GM21526 (cell line): ENCODE results near the gene TMEM131.

Experiments used
- ATAC-seq: cut with Tn5 transposase; IDR thresholded peaks from one replicate; pipeline ENCODE4 v1.9.1; 2021; ENCODE audit warnings: moderate library complexity; ENCODE audit not compliant: unreplicated experiment, low FRiP score

The TMEM131 gene

DNA sequence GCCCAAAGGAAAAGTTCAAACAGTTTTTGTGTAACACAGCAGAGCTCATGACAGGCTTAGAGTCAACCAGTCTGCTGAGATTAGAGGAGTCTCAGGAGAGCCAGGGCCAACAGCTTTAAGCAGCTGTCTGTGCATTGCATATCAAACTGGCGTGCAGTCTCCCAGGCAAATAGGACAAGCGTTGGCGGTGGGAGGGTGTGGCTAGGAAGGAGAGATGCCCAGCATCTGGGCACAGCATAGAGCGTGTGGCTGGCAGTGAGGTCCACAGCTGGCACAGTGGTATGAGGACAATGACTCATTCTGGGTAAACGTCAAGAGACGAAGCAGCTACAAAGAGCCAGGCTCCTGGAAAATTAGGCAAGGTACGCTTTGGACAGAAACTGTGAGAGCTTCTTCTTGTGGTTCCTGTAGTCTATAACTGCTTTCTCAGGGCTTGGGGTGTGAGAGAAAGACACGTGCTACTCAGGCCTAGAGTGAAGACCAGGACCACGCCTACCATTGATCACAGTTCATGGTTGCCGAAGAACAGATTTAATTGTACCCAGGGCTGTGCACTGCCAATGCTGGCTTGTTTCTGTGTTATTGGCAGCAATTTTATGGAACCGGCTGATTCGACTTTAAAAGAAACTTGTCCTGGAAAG is 267.5 kb downstream of the TMEM131 start:
- no peak for ATAC-seq

DNA sequence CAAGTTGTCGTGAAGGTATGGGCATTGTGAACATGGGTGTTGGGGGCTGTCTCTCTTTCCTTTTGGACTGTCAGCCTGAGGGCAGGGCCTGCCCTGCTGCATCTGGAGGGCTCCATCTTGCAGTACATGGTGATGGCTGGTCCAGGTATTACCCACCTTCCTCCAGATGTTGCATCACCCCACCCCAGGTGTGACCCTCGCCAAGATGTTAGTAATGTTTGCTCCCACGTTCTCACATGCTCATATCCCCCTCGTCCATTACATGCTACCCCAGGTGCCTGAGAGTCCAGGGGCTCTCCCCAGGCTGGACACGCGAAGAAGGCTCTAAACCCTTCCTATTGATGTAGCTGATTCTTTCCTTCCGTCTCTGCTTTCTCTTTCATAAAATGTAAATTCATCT is 268.5 kb downstream of the TMEM131 start:
- no peak for ATAC-seq

DNA sequence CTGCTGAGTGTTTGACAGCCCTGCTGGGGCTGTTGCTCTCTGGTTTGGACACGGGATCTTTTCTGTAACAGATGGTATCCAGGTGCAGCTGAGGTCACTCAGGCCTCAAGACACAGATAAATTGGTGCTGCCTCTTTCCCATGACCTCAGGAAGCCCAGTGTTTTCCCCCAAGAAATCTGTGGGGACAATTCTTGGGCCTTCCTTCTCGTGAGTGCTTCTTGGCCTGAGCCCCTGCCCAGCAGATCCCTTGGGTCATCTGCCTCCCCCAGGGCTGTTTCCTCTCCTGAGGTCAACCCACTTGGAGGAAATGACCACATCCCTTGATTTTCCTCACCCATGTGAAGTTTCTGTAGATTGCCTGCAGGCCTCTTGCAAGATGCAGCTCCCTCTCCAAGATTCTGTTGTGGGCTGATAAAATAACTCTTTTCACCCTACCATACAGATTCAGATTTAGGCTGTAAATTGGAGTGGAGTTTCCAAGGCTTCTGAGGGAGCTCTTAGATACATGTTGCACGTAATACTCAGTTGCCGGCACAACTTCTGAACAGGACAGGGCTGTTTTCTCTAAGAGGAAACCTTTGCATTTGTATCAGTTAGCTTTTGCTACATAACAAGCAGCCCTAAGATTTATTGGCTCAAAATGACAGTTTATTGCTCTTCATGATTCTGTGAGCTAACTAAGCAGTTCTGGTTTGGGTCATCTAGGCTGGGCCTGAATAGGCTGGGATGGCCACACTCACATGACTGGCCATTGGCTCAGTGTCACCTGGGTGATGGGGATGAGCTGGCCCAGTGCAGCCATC is 269.3 kb downstream of the TMEM131 start:
- ATAC-seq: no peak

DNA sequence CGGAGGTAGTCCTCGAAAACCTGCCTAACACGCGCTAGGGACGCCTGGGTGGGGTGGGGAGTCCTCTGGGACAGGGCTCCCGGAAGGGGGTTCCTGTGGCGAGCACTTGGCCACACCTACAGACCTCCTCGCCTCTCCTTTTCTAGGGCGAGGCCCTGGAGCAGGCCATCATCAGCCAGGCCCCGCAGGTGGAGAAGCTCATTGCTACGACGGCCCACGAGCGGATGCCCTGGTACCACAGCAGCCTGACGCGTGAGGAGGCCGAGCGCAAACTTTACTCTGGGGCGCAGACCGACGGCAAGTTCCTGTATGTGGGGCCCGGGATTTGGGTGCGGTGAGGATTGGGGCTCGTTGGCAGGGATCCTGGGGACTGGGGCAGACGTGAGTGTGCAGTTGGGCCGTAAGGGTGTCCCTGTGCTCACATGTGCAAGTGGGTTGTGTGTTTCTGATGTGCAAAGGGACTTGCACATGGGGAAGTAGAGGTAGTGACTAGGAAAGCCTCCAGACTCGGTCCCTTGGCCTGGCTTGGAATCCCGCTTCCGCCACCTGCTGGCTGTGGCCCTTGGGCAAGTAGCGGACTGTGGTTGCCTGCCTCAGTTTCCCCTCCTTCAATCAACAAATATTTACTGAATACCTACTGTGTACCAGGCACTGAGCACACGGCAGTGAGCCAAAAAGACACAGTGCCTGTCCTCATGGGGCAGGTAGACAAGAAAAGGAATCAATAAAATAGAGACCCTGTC is 270.6 kb downstream of the TMEM131 start:
- ATAC-seq: no peak

DNA sequence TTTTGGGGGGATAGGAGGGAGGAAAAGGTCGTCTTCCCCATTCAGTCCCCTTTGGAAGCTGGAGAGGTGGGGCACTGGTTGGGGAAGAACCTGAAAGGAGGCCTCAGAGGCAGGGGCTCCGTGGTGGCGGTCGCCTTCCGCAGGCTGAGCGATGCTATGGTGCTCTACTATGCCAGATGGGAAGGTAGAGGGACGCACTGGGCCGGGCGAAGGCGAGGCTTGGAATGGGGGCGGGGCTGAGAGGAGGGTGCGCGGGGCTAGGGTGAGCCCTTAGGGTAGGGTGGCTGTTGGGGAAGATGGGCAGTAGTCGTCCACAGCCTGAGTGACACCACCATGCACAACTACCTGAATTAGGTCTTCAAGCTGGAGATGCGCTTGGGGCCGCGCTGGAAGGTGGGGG is 271.2 kb downstream of the TMEM131 start:
- no peak for ATAC-seq

DNA sequence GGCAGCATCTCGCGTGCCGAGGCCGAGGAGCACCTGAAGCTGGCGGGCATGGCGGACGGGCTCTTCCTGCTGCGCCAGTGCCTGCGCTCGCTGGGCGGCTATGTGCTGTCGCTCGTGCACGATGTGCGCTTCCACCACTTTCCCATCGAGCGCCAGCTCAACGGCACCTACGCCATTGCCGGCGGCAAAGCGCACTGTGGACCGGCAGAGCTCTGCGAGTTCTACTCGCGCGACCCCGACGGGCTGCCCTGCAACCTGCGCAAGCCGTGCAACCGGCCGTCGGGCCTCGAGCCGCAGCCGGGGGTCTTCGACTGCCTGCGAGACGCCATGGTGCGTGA is 271.7 kb downstream of the TMEM131 start:
- ATAC-seq: no peak

DNA sequence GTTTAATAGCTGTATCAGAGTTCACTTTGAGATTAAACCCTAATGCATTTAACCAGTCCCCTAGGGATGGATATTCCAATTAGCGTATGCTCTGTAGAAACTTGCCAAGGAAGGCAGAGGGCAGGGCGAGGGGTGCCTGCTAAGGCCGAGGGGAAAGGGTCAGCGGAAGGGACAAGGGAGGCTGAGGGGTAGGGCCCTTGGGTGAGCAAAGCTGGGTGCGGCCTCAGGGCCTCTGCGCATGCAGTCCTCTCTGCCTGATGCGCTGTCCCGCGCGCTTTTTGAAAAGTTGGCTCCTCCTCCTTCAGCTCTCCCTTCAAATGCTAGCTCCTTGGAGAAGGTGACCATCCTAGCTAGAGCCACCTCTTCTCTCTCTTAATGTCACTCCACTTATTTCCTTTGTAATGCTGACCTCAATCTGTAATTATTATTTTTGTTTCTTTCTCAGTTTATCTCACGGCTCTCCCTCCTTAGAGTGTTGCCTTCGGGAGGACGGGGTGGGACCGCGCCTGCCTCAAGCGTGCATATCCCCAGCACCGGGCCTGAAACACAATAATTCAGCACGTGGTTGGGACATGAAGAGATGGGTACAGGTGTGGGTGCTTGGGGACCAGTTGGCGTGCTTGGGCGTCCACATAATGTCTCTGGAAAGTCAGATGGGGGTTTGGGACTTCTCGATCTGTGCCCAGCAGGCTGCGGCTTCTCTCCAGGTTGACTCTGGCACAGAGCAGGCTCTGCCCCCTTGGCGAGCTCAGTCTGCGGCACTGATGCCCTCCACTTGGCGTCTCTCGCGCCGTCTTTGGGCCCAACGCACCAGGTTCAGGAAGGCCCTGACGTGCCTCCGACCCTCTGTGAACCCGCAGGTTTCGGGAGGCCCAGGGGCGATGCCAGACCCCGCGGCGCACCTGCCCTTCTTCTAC is 272.3 kb downstream of the TMEM131 start:
- ATAC-seq: no peak

DNA sequence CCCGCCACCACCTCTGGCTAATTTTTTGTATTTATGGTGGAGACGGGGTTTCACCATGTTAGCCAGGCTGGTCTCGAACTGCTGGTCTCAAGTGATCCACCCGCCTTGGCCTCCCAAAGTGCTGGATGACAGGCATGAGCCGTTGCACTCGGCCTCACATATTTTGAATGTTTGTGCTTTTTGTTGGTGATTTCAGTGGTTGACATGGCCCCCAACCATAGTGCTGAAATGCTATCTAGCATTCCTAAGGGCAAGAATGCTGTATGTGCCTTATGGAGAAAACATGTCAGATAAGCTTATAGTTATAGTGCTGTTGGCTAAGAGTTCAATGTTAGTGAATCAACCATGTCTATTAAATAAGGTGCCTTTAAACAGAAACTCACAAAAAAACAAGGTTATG is 273.5 kb downstream of the TMEM131 start:
- no peak for ATAC-seq

DNA sequence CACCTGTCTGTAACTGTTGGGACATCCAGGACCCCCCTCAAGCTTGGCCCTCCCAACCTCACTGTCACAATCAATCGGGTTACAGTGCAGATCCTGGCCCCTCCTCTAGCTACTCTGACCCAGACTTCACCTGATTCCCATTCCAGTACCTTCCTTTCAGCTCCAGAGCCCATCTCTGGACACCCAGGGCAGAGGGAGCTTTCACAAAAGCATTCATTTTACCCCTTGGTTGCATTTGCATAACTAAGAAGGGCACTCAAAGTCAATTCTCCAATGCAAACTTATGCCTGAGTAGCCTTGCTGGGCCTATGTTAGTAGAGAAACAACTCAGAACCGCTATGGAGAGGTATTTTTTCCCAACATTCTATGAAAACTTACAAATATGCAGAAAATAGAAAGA is 275.0 kb downstream of the TMEM131 start:
- no peak for ATAC-seq

DNA sequence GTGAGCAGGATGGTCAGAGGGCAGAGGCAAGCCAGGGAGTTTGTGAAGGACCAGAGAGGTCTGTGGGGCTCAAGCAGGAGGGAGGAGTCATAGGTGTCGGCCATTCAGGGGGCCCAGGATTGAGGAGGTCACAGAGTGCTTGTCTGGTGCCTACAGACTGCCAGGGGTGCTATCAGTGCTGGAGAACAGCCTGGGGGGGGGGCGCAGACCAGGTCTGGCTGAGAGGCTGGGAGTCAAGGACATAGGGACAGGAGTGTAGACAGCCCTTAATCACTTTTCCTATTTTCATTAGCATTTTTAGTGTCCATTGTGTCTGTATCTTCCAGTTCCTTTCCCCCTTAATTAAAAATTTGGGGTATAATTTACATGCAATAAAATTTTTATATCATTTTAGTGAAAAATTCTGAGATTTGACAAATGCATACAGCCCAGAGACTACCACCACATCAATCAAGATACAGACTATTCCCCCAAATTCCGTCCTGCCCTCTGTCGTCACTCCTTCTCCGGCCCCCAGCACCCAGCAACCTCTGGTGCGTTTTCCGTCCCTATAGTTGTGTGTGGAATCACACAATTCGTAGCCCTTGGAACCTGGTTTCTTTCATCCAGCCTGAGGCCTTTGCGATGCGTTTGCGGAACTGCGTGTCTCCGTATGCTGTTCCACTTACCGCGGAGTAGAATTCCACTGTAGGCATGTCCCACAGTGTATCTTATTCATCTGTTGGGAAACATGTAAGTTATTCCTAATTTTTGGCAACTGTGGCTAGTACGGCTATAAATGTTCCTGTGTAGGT is 276.2 kb downstream of the TMEM131 start:
- no peak for ATAC-seq

DNA sequence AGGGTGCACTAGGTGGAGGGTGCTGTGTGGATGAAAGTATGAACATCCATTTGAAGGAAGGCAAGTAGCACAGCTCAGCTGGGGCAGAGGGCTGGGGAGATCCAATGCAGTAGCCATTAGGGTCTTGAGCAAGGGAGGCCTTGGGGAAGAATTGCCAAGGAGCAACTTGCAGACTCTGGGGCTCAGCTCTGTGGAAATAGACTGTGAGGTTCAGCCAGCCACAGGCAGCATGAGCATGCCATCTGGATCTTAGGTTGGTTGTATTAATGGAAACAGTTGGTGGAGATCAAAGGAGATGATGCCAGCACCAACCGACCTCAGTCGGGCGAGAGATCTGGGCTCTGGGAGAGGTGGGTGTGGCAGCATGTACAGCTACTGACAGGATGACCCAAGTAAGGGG is 276.8 kb downstream of the TMEM131 start:
- ATAC-seq: no peak

DNA sequence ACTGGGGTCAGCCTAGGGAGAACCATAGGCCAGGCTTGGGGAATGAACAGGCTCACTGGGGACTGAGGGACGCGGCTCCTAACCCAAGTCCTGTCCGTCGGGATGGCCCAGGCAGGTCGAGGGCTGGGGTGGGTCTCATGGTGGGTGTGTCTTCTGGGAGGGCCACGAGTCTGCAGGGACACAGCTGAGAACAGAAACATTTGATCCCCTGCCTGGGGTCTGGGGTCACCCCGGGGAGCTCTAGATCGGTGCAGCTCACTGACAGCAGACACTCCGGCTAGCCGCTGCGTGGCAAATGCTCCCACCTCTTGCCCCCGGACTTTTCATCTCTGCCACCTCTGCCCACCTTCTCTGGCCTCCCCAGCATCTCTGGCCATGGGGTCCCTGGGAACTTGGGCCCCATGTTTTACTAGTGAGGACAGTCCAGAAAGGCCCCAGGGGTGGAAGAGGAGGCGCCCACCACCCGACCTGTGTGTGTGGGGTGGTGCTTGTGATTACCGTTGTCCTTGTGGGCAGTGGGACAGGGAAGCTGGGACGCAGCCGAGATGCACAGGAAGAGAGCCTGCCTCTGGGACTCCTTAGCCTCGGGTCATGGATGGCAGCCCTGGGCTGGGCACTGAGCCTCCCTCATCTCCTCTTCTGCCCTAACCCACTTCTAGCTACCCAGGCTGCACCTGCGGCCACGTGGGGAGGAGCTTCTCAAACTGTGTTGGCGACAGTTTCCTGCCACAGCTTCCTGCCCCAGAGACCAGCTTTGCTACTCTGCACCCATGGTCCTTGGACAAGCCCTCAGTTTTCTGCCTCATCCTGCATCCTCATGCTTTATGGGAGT is 277.5 kb downstream of the TMEM131 start:
- no peak for ATAC-seq

DNA sequence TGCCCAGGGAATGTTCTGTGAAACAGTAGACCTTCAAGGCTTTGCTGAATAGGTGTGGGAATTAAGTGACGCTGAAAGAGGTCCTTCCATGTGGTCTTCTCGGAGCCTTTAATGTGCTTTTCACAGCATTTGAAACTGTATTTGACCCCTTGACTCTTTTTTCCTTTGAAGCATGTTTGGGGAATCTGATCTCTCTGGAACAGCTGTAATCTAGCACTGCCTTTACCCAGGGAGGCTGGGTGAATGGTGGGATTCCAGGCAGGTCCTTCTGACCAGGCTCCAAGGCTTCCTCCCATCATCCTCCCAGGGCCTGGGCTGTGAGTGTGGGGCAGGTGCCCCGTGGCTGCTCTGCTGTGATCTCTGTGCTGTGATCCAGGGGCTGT is 278.1 kb downstream of the TMEM131 start:
- ATAC-seq: no peak

DNA sequence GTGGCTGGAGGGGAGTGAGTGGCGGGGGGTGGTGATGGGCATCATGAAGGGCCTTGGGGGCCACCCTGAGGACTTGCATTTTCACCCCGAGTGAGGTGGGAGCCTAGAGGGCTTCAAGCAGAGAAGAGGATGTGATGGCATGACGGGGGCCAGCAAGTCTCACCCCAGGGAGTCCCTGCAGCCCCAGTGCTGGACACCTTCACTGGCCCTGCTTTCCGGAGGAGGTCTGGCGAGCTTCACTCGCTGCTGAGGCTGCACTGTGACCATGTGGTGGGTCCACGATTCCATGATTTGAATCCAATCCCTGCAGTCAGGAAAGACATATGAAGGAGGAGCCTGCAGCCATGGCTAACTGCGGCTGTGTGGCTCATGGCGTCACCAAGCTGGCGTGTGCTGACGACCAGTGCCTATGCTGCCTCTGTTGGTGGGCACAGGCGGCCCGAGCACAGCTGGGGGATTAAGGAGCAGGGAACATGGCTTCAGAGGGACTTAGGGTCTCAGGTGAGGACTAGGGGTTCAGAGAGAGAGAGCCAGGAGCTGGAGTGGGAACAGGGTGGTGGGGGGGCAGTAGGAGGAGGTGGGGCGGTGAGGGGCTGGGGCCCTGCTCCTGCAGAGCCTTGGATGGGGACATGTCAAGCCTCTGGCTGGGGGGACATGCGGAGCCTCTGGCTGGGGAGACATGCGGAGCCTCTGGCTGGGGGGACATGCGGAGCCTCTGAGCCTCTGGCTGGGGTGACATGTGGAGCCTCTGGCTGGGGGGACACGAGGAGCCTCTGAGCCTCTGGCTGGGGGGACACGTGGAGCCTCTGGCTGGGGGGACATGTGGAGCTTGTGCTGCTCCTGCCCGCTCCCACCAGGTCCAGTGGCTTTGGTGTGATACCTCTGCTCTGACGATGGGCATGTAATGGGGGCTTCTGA is 278.8 kb downstream of the TMEM131 start:
- ATAC-seq: no peak

DNA sequence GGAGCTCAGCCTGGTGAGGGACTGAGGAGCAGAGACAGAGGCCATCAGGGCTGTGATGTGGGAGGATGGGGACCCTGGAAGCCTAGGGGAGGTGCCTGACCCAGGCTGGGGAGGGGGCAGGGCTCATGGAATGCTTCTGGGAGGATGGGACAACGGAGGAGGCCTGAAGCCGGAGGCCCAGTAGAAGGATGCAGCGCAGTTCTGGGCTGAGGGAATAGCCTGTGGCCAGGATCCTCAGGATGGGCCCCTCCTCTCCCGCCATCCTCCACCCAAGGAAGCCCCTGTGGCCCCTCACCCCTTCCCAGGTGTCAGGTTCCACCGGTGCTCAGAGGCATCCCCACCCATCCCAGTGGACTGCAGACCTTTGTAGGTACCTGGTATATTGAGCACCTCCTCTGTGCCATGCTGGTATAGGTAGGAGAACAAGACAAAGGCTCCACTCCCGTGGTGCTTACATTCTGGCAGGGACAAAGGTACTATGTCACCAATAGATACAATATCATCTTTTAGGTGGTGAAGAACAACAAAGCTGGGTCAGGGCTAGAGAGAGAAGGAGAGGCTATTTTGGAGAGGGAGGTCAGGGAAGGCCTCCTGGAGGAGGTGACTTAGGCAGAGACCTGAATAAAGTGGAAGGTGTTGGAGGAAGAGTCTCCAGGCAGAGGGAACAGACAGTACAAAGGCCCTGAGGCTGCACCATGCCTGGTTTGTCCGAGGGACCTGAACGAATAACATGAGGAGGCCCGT is 279.6 kb downstream of the TMEM131 start:
- no peak for ATAC-seq

DNA sequence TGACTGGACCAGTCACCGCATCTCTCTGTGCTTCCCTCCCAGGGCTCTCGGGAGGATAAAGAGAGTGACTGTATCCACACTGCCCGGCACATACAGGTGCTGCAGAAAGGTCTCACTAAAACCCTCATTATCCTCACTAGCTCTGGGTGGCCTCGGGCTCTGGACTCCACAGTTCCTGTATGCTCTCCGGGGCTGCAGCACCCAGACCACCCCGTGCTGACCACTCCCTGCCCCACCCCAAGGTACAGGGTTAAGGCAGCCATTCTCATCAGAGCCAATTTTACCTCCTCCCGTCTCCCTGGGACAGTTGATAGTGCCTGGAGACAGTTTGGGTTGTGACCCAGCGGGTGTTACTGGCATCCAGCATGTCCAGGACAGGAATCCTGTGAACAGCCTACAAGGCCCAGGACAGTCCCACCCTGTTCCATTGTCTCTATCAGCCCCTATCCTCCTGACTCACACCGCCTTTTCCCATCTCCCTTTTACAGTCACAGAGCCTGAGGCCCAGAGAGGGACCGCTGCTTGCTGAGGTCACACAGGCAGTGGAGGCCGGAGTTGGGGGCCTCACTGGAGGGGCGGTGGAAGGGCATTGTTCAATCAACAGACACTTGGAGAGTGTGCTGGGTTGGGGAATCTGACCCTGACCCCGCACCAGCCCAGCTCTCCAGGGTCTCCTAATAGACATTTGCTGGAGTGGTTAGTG is 280.6 kb downstream of the TMEM131 start:
- no peak for ATAC-seq
